IPS-18a (cell line): ENCODE measurements around the gene GLRA3.

Experiments used
- H3K27ac ChIP-seq: one replicate; pipeline ENCODE4 v1.5.1; 2013; ENCODE audit warnings: low read length
- H3K27me3 ChIP-seq: one replicate; pipeline ENCODE4 v1.6.1; 2013; ENCODE audit warnings: mild to moderate bottlenecking, low read length; ENCODE audit not compliant: control insufficient read depth, insufficient read depth
- H3K36me3 ChIP-seq: one replicate; pipeline ENCODE4 v1.6.1; 2013; ENCODE audit warnings: low read depth, low read length; ENCODE audit not compliant: control insufficient read depth
- H3K4me1 ChIP-seq: one replicate; pipeline ENCODE4 v1.6.1; 2013; ENCODE audit warnings: low read depth, low read length; ENCODE audit not compliant: control insufficient read depth
- H3K4me3 ChIP-seq: one replicate; pipeline ENCODE4 v1.5.1; 2013; ENCODE audit warnings: low read length
- H3K9ac ChIP-seq: one replicate; pipeline ENCODE4 v1.6.1; 2013; ENCODE audit warnings: mild to moderate bottlenecking, low read length, moderate library complexity
- H3K9me3 ChIP-seq: one replicate; pipeline ENCODE4 v1.6.1; 2013; ENCODE audit warnings: low read depth, low read length; ENCODE audit not compliant: control insufficient read depth

The GLRA3 gene

DNA sequence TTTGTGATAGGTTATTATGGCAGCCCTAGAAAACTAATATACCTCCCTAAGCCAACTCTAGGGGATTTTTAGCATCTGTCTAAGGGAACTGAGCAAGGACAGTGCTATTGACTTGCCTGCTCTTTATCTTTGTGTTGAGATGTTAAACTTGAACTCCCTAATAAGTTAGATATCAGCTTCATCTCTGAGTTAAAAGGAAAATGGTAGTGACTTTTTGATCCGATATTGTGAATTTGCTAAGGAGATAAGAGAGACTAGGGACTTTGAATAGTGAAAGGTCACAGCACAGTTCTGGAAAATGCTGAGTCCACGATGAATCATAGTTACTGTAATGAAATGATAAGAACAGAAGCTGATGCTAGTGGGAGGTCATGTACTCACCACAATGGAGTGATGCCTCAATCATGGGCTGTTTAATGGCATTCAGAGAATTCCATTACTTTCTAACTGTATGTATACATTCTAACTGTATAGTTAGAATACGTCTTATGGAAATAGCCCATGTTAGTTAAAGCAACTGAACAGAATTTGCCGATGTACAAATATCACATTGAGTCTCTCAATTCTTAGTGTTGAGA, 147.2 kb downstream of the GLRA3 start:
- Histone ChIP-seq H3K4me1 (no peaks in the 10 kb centered on the region), H3K36me3 (no peaks in the 10 kb centered on the region), H3K9ac (no peak overlapping the region), H3K27me3 (no peaks in the 10 kb centered on the region), H3K9me3 (no peaks in the 10 kb centered on the region), H3K4me3 (no peak overlapping the region), H3K27ac (no peak overlapping the region)

DNA sequence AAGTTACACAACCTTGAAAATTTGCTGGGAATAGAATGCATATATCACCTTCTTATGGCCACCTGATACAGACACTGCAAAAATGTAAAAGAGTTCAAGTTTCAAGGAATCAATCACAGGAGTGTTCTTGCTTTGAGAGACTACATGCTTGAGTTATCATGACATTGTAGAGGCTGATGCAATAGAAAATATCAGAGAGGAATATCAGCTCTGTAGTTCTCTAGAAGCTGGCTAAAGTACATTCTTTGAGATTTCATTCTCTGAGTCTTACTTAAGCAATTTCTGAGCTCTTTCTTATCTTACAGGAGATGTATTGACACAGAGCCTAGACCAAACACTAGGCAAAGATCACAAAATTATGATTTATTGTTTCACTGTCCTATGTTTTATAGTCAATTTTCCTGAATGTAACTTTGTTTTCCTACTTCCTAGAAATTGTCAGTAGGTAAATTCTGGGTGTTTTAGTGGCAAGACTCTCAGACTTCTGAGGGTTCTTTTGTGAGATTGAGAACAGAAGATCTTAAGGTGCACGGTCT, 154.7 kb downstream of the GLRA3 start:
- no peaks in the 10 kb centered on the region for H3K9me3 ChIP-seq
- H3K27me3 ChIP-seq, result no peaks in the 10 kb centered on the region
- H3K27ac ChIP-seq, result no peak overlapping the region
- H3K36me3 ChIP-seq, result no peaks in the 10 kb centered on the region
- no peak overlapping the region for H3K4me3 ChIP-seq
- no peak overlapping the region for H3K9ac ChIP-seq
- no peaks in the 10 kb centered on the region for H3K4me1 ChIP-seq

DNA sequence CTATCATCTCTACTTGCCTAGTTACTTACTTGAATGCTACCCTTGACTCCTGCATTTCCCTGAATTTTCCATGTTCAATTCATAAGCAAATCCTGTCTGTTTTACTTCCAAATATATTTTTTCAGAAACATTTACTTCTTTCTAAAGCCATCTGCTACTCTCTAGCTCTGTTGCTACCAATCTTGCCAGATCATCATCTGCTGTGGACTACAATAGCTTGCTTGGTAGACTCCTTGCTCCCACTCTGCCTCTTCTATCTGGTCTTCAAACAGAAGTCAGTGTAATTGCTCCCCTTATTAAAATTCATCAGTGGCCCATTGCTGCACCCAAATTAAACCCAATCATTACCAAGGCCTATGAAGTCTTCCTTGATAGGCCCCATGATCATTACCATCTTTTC, 155.2 kb downstream of the GLRA3 start:
- no peaks in the 10 kb centered on the region for H3K36me3 ChIP-seq
- H3K4me1 ChIP-seq, result no peaks in the 10 kb centered on the region
- no peaks in the 10 kb centered on the region for H3K9me3 ChIP-seq
- H3K9ac ChIP-seq, result no peak overlapping the region
- no peak overlapping the region for H3K4me3 ChIP-seq
- no peaks in the 10 kb centered on the region for H3K27me3 ChIP-seq
- H3K27ac ChIP-seq, result no peak overlapping the region

DNA sequence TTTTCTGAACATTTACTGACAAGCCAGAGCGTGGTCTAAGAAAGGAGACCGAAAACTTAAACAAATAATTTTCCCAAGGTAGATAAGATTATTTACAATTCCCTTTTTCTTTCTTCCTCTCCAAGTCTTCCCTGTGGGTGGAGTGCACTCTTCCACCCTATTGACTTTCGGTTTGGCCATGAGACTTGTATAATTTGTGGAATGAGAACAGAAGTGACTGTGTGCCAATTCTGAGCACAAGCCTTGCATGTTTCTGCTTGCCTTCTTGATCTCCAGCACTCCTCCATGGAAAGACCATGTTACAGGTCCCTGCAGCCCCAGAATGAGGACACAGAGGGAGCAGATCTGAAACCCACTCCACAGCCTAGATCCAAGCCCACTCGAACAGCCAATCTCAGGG, 156.8 kb downstream of the GLRA3 start:
- Histone ChIP-seq H3K36me3 (no peaks in the 10 kb centered on the region), H3K27ac (no peak overlapping the region), H3K9me3 (no peaks in the 10 kb centered on the region), H3K4me1 (no peaks in the 10 kb centered on the region), H3K27me3 (no peaks in the 10 kb centered on the region), H3K9ac (no peak overlapping the region), H3K4me3 (no peak overlapping the region)

DNA sequence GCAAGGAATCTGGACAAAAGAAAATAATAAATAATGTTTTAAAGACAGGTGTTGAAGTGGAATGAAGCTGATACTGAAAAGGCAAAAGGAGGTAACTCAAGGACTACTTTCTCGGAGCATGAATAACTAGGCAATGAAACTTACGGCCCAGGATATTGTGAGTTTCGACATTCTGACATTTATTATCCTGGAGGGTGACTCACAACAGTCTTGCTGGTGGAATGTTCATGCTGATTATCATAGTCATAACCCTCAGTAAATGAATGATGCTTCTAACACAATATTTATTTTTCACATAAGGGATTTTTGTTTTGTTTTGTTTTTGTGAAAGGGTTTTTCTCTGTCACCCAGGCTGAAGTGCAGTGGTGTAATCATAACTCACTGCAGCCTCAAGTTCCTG, 159.8 kb downstream of the GLRA3 start:
- Histone ChIP-seq H3K36me3 (no peaks in the 10 kb centered on the region), H3K9ac (no peak overlapping the region)

DNA sequence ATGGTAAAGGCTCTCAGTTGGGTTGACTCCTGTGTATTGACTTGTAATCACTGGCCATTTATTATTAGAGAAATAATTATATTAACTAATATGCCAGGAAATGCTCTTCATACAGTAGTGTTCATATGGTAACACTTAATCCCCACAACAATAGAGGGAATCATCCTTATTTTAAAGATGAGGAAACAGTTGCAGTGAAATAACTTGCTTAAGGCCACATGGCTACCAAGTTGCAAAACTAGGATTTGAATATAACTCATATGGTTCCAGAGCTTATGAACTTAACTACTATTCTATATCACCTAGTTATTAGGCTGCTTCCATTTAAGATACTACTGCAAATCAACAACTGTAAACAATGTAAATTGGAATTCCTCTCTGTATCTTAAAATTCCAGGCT, 163.2 kb downstream of the GLRA3 start:
- Histone ChIP-seq H3K36me3 (no peaks in the 10 kb centered on the region), H3K4me1 (no peaks in the 10 kb centered on the region), H3K4me3 (no peak overlapping the region), H3K27me3 (no peaks in the 10 kb centered on the region), H3K27ac (no peak overlapping the region), H3K9ac (no peak overlapping the region), H3K9me3 (no peaks in the 10 kb centered on the region)

More for the DNA sequence above, 159.8 kb downstream of the GLRA3 start:
- H3K27me3 ChIP-seq, result no peaks in the 10 kb centered on the region
- H3K4me3 ChIP-seq, result no peak overlapping the region
- no peaks in the 10 kb centered on the region for H3K9me3 ChIP-seq
- no peaks in the 10 kb centered on the region for H3K4me1 ChIP-seq
- H3K27ac ChIP-seq, result no peak overlapping the region

DNA sequence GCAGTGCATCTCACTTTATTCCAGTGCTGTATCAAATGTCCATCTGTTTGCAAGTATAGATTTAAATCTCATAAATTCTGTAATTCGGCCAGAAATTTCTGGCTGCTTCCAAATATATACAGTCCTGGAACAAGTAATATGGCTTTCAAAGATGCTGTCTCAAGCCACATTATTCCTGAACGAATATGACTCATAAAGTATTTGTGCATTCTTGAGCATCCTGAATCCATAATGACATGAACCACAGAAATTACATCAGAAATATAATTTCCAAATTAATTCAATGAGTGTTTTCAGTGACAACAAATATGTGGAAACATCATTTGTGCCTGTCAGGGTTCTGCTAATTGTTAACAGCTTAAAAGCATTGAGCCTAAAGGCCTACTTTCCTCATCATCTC, 165.8 kb downstream of the GLRA3 start:
- Histone ChIP-seq H3K9ac (no peak overlapping the region), H3K36me3 (no peaks in the 10 kb centered on the region), H3K4me3 (no peak overlapping the region), H3K4me1 (no peaks in the 10 kb centered on the region), H3K9me3 (no peaks in the 10 kb centered on the region), H3K27ac (no peak overlapping the region), H3K27me3 (no peaks in the 10 kb centered on the region)

DNA sequence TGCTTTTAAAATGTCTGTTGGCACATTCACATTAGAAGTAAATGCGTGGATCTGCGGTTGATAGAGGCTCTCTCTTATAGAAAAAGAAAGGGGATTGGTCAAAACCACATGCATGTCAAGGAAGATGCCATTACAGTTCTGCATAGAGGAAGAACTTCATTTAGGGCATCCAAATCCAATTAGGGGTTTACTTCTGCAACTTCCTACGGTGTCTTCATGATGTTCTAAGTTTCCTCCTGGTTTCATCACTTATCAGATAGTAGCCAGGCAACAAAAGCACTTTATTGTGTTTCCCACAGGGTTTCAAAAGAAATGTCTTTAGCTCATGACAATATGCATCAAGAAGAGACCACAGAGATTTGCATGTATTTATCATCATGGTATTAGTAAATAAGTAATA, 170.8 kb downstream of the GLRA3 start:
- no peaks in the 10 kb centered on the region for H3K4me1 ChIP-seq
- no peak overlapping the region for H3K27ac ChIP-seq
- H3K9me3 ChIP-seq, result no peaks in the 10 kb centered on the region
- H3K4me3 ChIP-seq, result no peak overlapping the region
- H3K36me3 ChIP-seq, result no peaks in the 10 kb centered on the region
- H3K9ac ChIP-seq, result no peak overlapping the region
- no peaks in the 10 kb centered on the region for H3K27me3 ChIP-seq

DNA sequence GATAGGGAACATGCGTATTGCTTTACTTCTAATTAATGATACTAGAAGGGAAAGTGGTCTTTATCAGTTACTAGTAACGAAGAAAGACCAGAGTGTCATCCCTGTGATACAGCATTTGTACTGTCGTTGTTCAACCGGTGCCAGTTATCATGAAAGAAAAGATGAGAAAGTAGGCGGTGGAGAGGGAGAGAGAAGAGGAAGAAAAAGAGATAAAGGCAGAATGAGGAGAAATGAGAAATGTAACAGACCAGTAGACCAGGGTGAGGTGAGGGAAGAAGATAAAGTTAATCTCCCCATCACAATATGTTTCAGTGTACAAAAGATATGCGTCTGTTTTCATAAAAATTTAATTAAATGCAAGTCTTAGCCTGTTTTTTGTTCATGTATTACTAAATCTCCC, 171.6 kb downstream of the GLRA3 start:
- no peak overlapping the region for H3K27ac ChIP-seq
- no peaks in the 10 kb centered on the region for H3K27me3 ChIP-seq
- H3K4me3 ChIP-seq, result no peak overlapping the region
- H3K9ac ChIP-seq, result no peak overlapping the region
- H3K9me3 ChIP-seq, result no peaks in the 10 kb centered on the region
- no peaks in the 10 kb centered on the region for H3K4me1 ChIP-seq
- H3K36me3 ChIP-seq, result no peaks in the 10 kb centered on the region

DNA sequence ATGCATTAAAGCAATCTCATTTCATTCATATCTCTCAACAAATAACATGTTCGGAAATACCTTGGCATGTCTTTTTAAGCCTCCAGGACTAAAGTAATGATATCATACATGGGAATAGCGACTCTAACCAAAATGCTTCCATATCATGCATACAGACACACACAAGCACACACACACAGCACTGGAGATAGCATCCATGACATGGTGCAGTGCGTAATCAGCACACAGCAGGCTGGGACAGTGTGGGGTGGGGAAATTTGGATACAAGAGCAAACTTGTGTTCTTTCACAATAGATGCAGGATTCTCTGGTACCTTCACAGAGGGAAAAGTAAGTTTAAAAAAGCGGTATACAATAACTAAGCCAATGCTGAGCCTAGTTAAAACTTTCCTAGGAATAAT, 174.4 kb downstream of the GLRA3 start:
- Histone ChIP-seq H3K4me1 (no peaks in the 10 kb centered on the region), H3K36me3 (no peaks in the 10 kb centered on the region), H3K27me3 (no peaks in the 10 kb centered on the region), H3K9me3 (no peaks in the 10 kb centered on the region), H3K27ac (no peak overlapping the region), H3K9ac (no peak overlapping the region), H3K4me3 (no peak overlapping the region)

DNA sequence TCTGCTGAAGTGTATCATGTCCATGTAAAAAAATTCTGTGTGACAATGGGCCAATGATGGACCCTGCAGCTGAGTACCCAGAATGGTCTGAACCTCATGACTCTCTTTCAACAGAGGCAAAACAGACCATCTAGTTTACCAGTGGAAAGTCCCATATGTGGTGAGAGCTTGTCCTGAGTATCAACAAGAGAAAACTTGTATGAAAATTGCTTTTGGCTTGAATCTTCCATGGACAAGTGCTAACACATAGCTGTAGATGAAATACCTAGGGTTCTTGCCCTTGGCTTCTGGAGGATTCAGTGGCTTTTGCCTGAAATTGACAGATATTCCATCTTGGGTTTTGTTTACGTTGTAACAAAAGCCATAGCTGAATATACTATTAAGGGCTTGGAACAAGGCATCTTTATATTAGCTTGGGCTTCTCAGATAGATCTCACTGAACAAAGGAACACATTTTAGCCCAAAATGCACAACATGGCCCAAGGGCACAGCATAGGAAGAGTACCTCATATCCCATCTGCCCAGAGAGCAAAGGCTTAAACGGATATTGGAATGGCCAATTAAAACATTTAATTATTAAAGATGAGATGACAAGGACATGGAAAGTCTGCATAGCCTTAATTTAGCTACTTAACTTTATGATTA, 178.2 kb downstream of the GLRA3 start:
- H3K4me3 ChIP-seq, result no peak overlapping the region
- H3K4me1 ChIP-seq, result no peaks in the 10 kb centered on the region
- no peak overlapping the region for H3K27ac ChIP-seq
- H3K27me3 ChIP-seq, result no peaks in the 10 kb centered on the region
- no peak overlapping the region for H3K9ac ChIP-seq
- no peaks in the 10 kb centered on the region for H3K36me3 ChIP-seq
- no peaks in the 10 kb centered on the region for H3K9me3 ChIP-seq

DNA sequence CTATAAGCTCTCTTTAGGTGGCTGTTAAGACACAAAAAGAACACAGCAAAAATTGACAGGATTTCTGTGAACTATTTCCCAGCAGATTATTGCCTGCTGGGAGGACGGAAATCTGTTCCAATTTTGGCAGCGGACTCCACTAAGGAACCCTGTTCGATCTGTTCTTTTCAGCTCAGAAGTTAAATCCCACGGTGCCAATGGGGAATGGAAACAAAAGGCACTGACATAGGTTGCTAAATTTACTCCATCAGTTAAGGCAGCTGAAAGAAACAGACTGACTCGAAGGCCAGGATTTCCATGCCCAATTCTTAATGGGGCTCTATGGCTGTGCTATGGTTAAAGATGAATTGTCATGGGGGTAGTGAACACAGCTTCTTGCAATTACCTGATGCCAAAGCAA, 180.2 kb downstream of the GLRA3 start:
- Histone ChIP-seq H3K4me1 (no peaks in the 10 kb centered on the region), H3K4me3 (no peak overlapping the region), H3K27ac (no peak overlapping the region), H3K36me3 (no peaks in the 10 kb centered on the region), H3K9ac (no peak overlapping the region), H3K27me3 (no peaks in the 10 kb centered on the region), H3K9me3 (no peaks in the 10 kb centered on the region)
